HepG2 (cell line): ENCODE data around the gene CES2. TPM values are rescaled to one million over a fixed set of nuclear protein-coding genes. Genes with fewer than 3 reads are reported as not detected.

ENCODE experiments used
- AGO2 ChIP-seq: fragments of 200-400 bp; formaldehyde crosslinking; optimal IDR thresholded peaks from 2 replicates; pipeline ENCODE3; 2017; ENCODE audit warnings: mild to moderate bottlenecking, low read depth, low read length, moderate library complexity
- CEBPZ ChIP-seq: IDR thresholded peaks from 2 replicates; pipeline ENCODE4 v1.6.1; 2012; ENCODE audit warnings: low read length, improper control_type of control experiment
- EP300 ChIP-seq, 3 experiments: sonication (generic) in 1 of 3; formaldehyde crosslinking in 1 of 3; IDR thresholded peaks; 2 replicates each; pipeline versions ENCODE4 v1.5.1 to v1.6.1; 2011 to 2020; ENCODE audit warnings: low read depth in 2 of 3, low read length in 2 of 3, borderline replicate concordance in 1 of 3, improper control_type of control experiment in 1 of 3, mild to moderate bottlenecking in 1 of 3, missing genetic modification reagents in 1 of 3, moderate library complexity in 1 of 3
- GATAD2A ChIP-seq: IDR thresholded peaks from 2 replicates; pipeline ENCODE4 v1.6.1; 2016
- JUNB ChIP-seq: sonication (generic); formaldehyde crosslinking; IDR thresholded peaks from 2 replicates; pipeline ENCODE4 v1.8.0; 2022; ENCODE audit warnings: missing genetic modification reagents, mild to moderate bottlenecking, borderline replicate concordance
- POLR2A ChIP-seq, 2 experiments: IDR thresholded peaks; 2 replicates each; pipeline ENCODE4 v1.6.1; 2011; ENCODE audit warnings: low read depth in 2 of 2, low read length in 2 of 2, mild to moderate bottlenecking in 1 of 2, moderate library complexity in 1 of 2; ENCODE audit not compliant: insufficient read depth in 1 of 2
- SMAD1 ChIP-seq: sonication (generic); formaldehyde crosslinking; IDR thresholded peaks from 2 replicates; pipeline ENCODE4 v1.4.0; 2020; ENCODE audit warnings: missing genetic modification reagents, low read depth, mild to moderate bottlenecking, borderline replicate concordance
- SOX5 ChIP-seq: IDR thresholded peaks from 2 replicates; pipeline ENCODE4 v1.6.1; 2016; ENCODE audit warnings: borderline replicate concordance
- ZBTB8A ChIP-seq: sonication (generic); formaldehyde crosslinking; IDR thresholded peaks from 2 replicates; pipeline ENCODE4 v1.4.0; 2020; ENCODE audit warnings: mild to moderate bottlenecking, low read depth, missing genetic modification reagents, borderline replicate concordance
- ZNF282 ChIP-seq: fragments of 450-650 bp; IDR thresholded peaks from 2 replicates; pipeline ENCODE4 v1.6.1; 2018; ENCODE audit not compliant: partially characterized antibody
- ZNF574 ChIP-seq: sonication (generic); formaldehyde crosslinking; IDR thresholded peaks from 2 replicates; pipeline ENCODE4 v1.4.0; 2020; ENCODE audit warnings: missing genetic modification reagents
- polyA plus RNA-seq, 8 experiments: library from polyadenylated mRNA; depleted of rRNA in 3 of 8; stranded (reverse) in 7 of 8; unstranded in 1 of 8; fragments of >200 nt; fragmentation: Illumina TruSeq in 4 of 8; extraction: Trizol in 4 of 8; gene quantifications; 2 replicates each; pipeline versions ENCODE4 v1.2.1 to v1.2.3, GENCODE V29; 2011 to 2016; ENCODE audit warnings: low read depth in 4 of 8, missing spikeins in 1 of 8, mixed read lengths in 1 of 8; ENCODE audit not compliant: insufficient read depth in 1 of 8
- total RNA-seq, 5 experiments: library from RNA; depleted of rRNA; stranded (reverse); fragments of >200 nt; fragmentation: Illumina TruSeq; extraction: Trizol; gene quantifications; 2 replicates each; pipeline ENCODE4 v1.2.3, GENCODE V29; 2016; ENCODE audit warnings: low read depth in 1 of 5
- TF ChIP-seq, protein P1 (sequence below): IDR thresholded peaks from 2 replicates; pipeline ENCODE4 v1.6.1; 2016; ENCODE audit warnings: control low read depth
- TF ChIP-seq, protein P2 (sequence below): sonication (generic); formaldehyde crosslinking; IDR thresholded peaks from 2 replicates; pipeline ENCODE4 v1.4.0; 2020; ENCODE audit warnings: missing genetic modification reagents, borderline replicate concordance
- TF ChIP-seq, protein P3 (sequence below): sonication (generic); formaldehyde crosslinking; IDR thresholded peaks from 2 replicates; pipeline ENCODE4 v1.8.1; 2023; ENCODE audit warnings: mild to moderate bottlenecking, moderate library complexity, missing genetic modification reagents
- TF ChIP-seq, protein P4 (sequence below): sonication (generic); formaldehyde crosslinking; IDR thresholded peaks from 2 replicates; pipeline ENCODE4 v1.4.0; 2020; ENCODE audit warnings: missing genetic modification reagents

Gene CES2
- total and polyA plus RNA-seq, 2 of the 13 experiments (the other 11 are each of a cell fraction or from before 2014, with no cell fraction given) = 50.6 to 63.8 TPM

- TF ChIP-seq, protein P1, sequence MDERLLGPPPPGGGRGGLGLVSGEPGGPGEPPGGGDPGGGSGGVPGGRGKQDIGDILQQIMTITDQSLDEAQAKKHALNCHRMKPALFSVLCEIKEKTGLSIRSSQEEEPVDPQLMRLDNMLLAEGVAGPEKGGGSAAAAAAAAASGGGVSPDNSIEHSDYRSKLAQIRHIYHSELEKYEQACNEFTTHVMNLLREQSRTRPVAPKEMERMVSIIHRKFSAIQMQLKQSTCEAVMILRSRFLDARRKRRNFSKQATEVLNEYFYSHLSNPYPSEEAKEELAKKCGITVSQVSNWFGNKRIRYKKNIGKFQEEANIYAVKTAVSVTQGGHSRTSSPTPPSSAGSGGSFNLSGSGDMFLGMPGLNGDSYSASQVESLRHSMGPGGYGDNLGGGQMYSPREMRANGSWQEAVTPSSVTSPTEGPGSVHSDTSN (CRISPR knock-in tag) = no peak
- TF ChIP-seq JUNB (CRISPR knock-in tag) (0 out of 2 replicates have a peak, but pooled peaks have one; percentile 37), ZBTB8A (no peak), EP300 (IDR thresholded peaks at IDR 0.05; ENCODE audit: low read depth in 2 of 2, low read length in 2 of 2) (no peak), EP300 (CRISPR knock-in tag; IDR thresholded peaks at IDR 0.05; ENCODE audit: borderline replicate concordance) (no peak), CEBPZ (no peak), ZNF574 (peak; percentile 66; the same call in 1 of the 2 replicates), SMAD1 (CRISPR knock-in tag) (peak; percentile 80; the same call in 1 of the 2 replicates), POLR2A (IDR thresholded peaks at IDR 0.05; ENCODE audit: insufficient read depth in 1 of 2, low read depth in 2 of 2, low read length in 2 of 2) (peak; percentile 87 to 92), ZNF282 (no peak), AGO2 (peak; percentile 90), GATAD2A (CRISPR knock-in tag) (peak; percentile 84), SOX5 (CRISPR knock-in tag) (no peak)
- TF ChIP-seq, protein P2, sequence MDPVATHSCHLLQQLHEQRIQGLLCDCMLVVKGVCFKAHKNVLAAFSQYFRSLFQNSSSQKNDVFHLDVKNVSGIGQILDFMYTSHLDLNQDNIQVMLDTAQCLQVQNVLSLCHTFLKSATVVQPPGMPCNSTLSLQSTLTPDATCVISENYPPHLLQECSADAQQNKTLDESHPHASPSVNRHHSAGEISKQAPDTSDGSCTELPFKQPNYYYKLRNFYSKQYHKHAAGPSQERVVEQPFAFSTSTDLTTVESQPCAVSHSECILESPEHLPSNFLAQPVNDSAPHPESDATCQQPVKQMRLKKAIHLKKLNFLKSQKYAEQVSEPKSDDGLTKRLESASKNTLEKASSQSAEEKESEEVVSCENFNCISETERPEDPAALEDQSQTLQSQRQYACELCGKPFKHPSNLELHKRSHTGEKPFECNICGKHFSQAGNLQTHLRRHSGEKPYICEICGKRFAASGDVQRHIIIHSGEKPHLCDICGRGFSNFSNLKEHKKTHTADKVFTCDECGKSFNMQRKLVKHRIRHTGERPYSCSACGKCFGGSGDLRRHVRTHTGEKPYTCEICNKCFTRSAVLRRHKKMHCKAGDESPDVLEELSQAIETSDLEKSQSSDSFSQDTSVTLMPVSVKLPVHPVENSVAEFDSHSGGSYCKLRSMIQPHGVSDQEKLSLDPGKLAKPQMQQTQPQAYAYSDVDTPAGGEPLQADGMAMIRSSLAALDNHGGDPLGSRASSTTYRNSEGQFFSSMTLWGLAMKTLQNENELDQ (CRISPR knock-in tag) = 0 out of 2 replicates have a peak, but pooled peaks have one; percentile 57
- TF ChIP-seq, protein P3, sequence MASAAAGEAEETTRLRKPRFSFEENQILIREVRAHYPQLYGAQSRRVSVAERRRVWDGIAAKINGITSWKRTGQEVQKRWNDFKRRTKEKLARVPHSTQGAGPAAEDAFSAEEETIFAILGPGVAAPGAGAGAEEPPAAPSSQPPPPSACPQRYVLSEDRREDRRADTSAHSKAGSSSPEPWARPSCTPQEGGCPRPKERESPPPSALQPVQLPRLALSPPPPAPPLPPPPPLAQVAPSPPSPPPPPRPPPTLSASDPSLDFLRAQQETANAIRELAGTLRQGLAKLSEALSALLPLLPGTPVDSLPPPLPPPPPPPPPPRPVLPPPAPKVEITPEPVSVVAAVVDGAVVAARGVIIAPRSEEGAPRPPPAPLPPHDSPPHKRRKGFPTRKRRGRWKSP (CRISPR knock-in tag) = 0 out of 2 replicates have a peak, but pooled peaks have one; percentile 4
- TF ChIP-seq, protein P4, sequence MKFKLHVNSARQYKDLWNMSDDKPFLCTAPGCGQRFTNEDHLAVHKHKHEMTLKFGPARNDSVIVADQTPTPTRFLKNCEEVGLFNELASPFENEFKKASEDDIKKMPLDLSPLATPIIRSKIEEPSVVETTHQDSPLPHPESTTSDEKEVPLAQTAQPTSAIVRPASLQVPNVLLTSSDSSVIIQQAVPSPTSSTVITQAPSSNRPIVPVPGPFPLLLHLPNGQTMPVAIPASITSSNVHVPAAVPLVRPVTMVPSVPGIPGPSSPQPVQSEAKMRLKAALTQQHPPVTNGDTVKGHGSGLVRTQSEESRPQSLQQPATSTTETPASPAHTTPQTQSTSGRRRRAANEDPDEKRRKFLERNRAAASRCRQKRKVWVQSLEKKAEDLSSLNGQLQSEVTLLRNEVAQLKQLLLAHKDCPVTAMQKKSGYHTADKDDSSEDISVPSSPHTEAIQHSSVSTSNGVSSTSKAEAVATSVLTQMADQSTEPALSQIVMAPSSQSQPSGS (CRISPR knock-in tag) = peak; percentile 67; the same call in 1 of the 2 replicates
Measured at GRCh38 chr16:66935314-66936011, at the start of gene CES2 (continued).
